BLaER1 treated with 17β-estradiol and CSF1 and Interleukin-3, amounts not matched to agents 10 nM and 100 nM (cell line): ENCODE results near the gene CCDC142.
A peak's percentile ranks its signal among the peaks of the same experiment; 100 is the strongest.
"Not testable (repeated sequence)": the region's sequence is repeated elsewhere in the genome, so short reads cannot be mapped to it uniquely, and the experiment has no call there.

Source experiments
- H3K27ac ChIP-seq, 11 experiments: shearing (Covaris generic); formaldehyde crosslinking; 2 replicates each; pipeline ENCODE4 v1.8.1; 2022
- H3K27me3 ChIP-seq, 11 experiments: shearing (Covaris generic); formaldehyde crosslinking; 2 replicates each; pipeline ENCODE4 v1.8.1; 2022
- H3K36me3 ChIP-seq, 11 experiments: shearing (Covaris generic); formaldehyde crosslinking; 2 replicates each; pipeline ENCODE4 v1.8.1; 2022
- H3K4me1 ChIP-seq, 10 experiments: shearing (Covaris generic); formaldehyde crosslinking; 2 replicates each; pipeline ENCODE4 v1.8.1; 2022
- H3K4me2 ChIP-seq, 11 experiments: shearing (Covaris generic); formaldehyde crosslinking; 2 replicates each; pipeline ENCODE4 v1.8.1; 2022
- H3K4me3 ChIP-seq, 10 experiments: shearing (Covaris generic); formaldehyde crosslinking; 2 replicates each; pipeline ENCODE4 v1.8.1; 2022
- H3K9ac ChIP-seq, 11 experiments: shearing (Covaris generic); formaldehyde crosslinking; 2 replicates each; pipeline ENCODE4 v1.8.1; 2022
- H3K9me3 ChIP-seq, 11 experiments: shearing (Covaris generic); formaldehyde crosslinking; replicated peaks in 1 of 11; 2 replicates each; pipeline ENCODE4 v1.8.1; 2022
- H4K20me1 ChIP-seq, 11 experiments: shearing (Covaris generic); formaldehyde crosslinking; 2 replicates each; pipeline ENCODE4 v1.8.1; 2022
- Cebpa-rat ChIP-seq, 11 experiments: shearing (Covaris generic); IDR thresholded peaks; 2 replicates each; pipeline ENCODE4 v1.8.1; 2022

The CCDC142 gene

GRCh38 chr2:74488643-74489481 is 6.1 kb upstream of the CCDC142 start:
- Histone ChIP-seq H3K27ac (no peak overlapping the region), H3K4me2 (no peak overlapping the region), H3K36me3 (peaks cover 39 to 91% (median 79%) of the 10 kb centered on the region in 11 experiments), H3K4me3 (no peak overlapping the region), H3K4me1 (peaks cover 3 to 9% (median 7%) of the 10 kb centered on the region in 10 experiments), H4K20me1 (peaks cover 0 to 35% (median 0%) of the 10 kb centered on the region in 11 experiments; a peak in 7 of 22 replicates), H3K27me3 (no peaks in the 10 kb centered on the region), H3K9ac (no peak overlapping the region; a peak in 3 of 22 replicates), H3K9me3 (no peaks in the 10 kb centered on the region)
- TF ChIP-seq Cebpa-rat (IDR thresholded peaks at IDR 0.05), result no peak

GRCh38 chr2:74486141-74486540 is 3.3 kb upstream of the CCDC142 start:
- no peaks in the 10 kb centered on the region for H3K9me3 ChIP-seq
- H3K27me3 ChIP-seq, result no peaks in the 10 kb centered on the region
- peaks cover 12 to 65% (median 51%) of the 10 kb centered on the region in 11 experiments for H3K36me3 ChIP-seq
- TF ChIP-seq Cebpa-rat (IDR thresholded peaks at IDR 0.05), result no peak
- H3K4me2 ChIP-seq, result no peak overlapping the region
- peaks cover 0 to 36% (median 9%) of the 10 kb centered on the region in 11 experiments; a peak in 13 of 22 replicates for H4K20me1 ChIP-seq
- peaks cover 18 to 23% (median 21%) of the 10 kb centered on the region in 10 experiments for H3K4me1 ChIP-seq
- H3K27ac ChIP-seq, result no peak overlapping the region
- no peak overlapping the region for H3K4me3 ChIP-seq
- no peak overlapping the region for H3K9ac ChIP-seq

GRCh38 chr2:74483675-74484164 is 922 bp upstream of the CCDC142 start:
- H3K9ac ChIP-seq, result peak overlapping the region; percentile 81 to 94 (median 87)
- peaks cover 31 to 43% (median 39%) of the 10 kb centered on the region in 10 experiments for H3K4me1 ChIP-seq
- H3K27me3 ChIP-seq, H3K9me3 ChIP-seq: not testable (repeated sequence)
- peaks cover 22 to 65% (median 49%) of the 10 kb centered on the region in 11 experiments; a peak in 21 of 22 replicates for H3K36me3 ChIP-seq
- H3K4me2 ChIP-seq, result peak overlapping the region; percentile 75 to 100 (median 90)
- peak overlapping the region in 10 of 11 experiments; percentile 81 to 92 (median 88); a peak in 18 of 22 replicates for H3K27ac ChIP-seq
- peak overlapping the region; percentile 73 to 94 (median 83) for H3K4me3 ChIP-seq
- peaks cover 0 to 20% (median 9%) of the 10 kb centered on the region in 11 experiments; a peak in 13 of 22 replicates for H4K20me1 ChIP-seq

GRCh38 chr2:74481961-74482800 is 617 bp downstream of the CCDC142 start:
- TF ChIP-seq Cebpa-rat (IDR thresholded peaks at IDR 0.05), result no peak
- Histone ChIP-seq H3K4me1 (peaks cover 36 to 56% (median 49%) of the 10 kb centered on the region in 10 experiments), H3K27ac (peak overlapping the region; percentile 52 to 92 (median 87); a peak in 21 of 22 replicates), H3K36me3 (peaks cover 30 to 64% (median 46%) of the 10 kb centered on the region in 11 experiments), H3K4me3 (peak overlapping the region; percentile 73 to 94 (median 83)), H3K27me3 (no peaks in the 10 kb centered on the region), H3K9me3 (no peaks in the 10 kb centered on the region), H3K4me2 (peak overlapping the region; percentile 93 to 100 (median 97)), H3K9ac (peak overlapping the region; percentile 81 to 94 (median 87)), H4K20me1 (peaks cover 0 to 18% (median 9%) of the 10 kb centered on the region in 11 experiments; a peak in 13 of 22 replicates)

- peak overlapping the region; percentile 73 to 94 (median 83) for H3K4me3 ChIP-seq
- peak overlapping the region; percentile 93 to 100 (median 97) for H3K4me2 ChIP-seq
- H3K4me1 ChIP-seq, result peaks cover 36 to 63% (median 56%) of the 10 kb centered on the region in 10 experiments
- peak overlapping the region in 10 of 11 experiments; percentile 81 to 92 (median 88); a peak in 17 of 22 replicates for H3K27ac ChIP-seq
- no peaks in the 10 kb centered on the region for H3K27me3 ChIP-seq
- TF ChIP-seq Cebpa-rat (IDR thresholded peaks at IDR 0.05), result no peak
- peak overlapping the region; percentile 81 to 94 (median 87) for H3K9ac ChIP-seq
- peaks cover 0 to 18% (median 9%) of the 10 kb centered on the region in 11 experiments; a peak in 13 of 22 replicates for H4K20me1 ChIP-seq
- H3K9me3 ChIP-seq, result no peaks in the 10 kb centered on the region
- peaks cover 26 to 64% (median 44%) of the 10 kb centered on the region in 11 experiments for H3K36me3 ChIP-seq
Measured at GRCh38 chr2:74481431-74481830, 1.4 kb downstream of the CCDC142 start.

- TF ChIP-seq Cebpa-rat (IDR thresholded peaks at IDR 0.05), result no peak
Measured at GRCh38 chr2:74474899-74475298, 7.9 kb downstream of the CCDC142 start.

GRCh38 chr2:74474481-74474880 is 8.3 kb downstream of the CCDC142 start:
- TF ChIP-seq Cebpa-rat (IDR thresholded peaks at IDR 0.05), result no peak
- H3K4me2 ChIP-seq, result no peak overlapping the region
- peaks cover 30 to 62% (median 49%) of the 10 kb centered on the region in 11 experiments for H3K36me3 ChIP-seq
- H3K9ac ChIP-seq, result no peak overlapping the region; a peak in 1 of 22 replicates
- no peaks in the 10 kb centered on the region for H3K9me3 ChIP-seq
- H3K27me3 ChIP-seq, result no peaks in the 10 kb centered on the region
- no peak overlapping the region for H3K4me3 ChIP-seq
- H3K27ac ChIP-seq, result no peak overlapping the region; a peak in 1 of 22 replicates
- H4K20me1 ChIP-seq, result no peaks in the 10 kb centered on the region
- H3K4me1 ChIP-seq, result peaks cover 30 to 69% (median 50%) of the 10 kb centered on the region in 10 experiments

More at GRCh38 chr2:74474899-74475298, 7.9 kb downstream of the CCDC142 start:
- Histone ChIP-seq H4K20me1 (no peaks in the 10 kb centered on the region), H3K4me1 (peaks cover 34 to 73% (median 52%) of the 10 kb centered on the region in 10 experiments), H3K27me3 (no peaks in the 10 kb centered on the region), H3K9ac (no peak overlapping the region), H3K4me3 (no peak overlapping the region), H3K36me3 (peaks cover 30 to 66% (median 53%) of the 10 kb centered on the region in 11 experiments), H3K27ac (no peak overlapping the region; a peak in 1 of 22 replicates), H3K4me2 (no peak overlapping the region), H3K9me3 (no peaks in the 10 kb centered on the region)

GRCh38 chr2:74472945-74473258 is 9.9 kb downstream of the CCDC142 start:
- Histone ChIP-seq H3K9me3 (no peaks in the 10 kb centered on the region), H3K4me2 (peak overlapping the region; percentile 83 to 98 (median 95)), H3K27me3 (no peaks in the 10 kb centered on the region), H3K36me3 (peaks cover 26 to 46% (median 37%) of the 10 kb centered on the region in 11 experiments), H3K4me1 (peaks cover 29 to 58% (median 46%) of the 10 kb centered on the region in 10 experiments), H3K9ac (peak overlapping the region; percentile 82 to 89 (median 86)), H3K27ac (peak overlapping the region; percentile 62 to 90 (median 86)), H4K20me1 (no peaks in the 10 kb centered on the region), H3K4me3 (peak overlapping the region; percentile 65 to 84 (median 74))
- no peak for TF ChIP-seq Cebpa-rat (IDR thresholded peaks at IDR 0.05)
